Measurements from ENCODE around the gene RALBP1. TPM values are rescaled to one million over a fixed set of nuclear protein-coding genes. Genes with fewer than 3 reads are reported as not detected.

The RALBP1 gene
- total RNA-seq, 1 experiment from 2014 or later: 66.2 TPM

- ATAC-seq: no peak
- H3K27ac ChIP-seq (ENCODE audit: low read depth, low read length): no peak overlapping the region
These were observed 93.9 kb downstream of the RALBP1 start for GRCh38 chr18:9569178-9569577.

DNA sequence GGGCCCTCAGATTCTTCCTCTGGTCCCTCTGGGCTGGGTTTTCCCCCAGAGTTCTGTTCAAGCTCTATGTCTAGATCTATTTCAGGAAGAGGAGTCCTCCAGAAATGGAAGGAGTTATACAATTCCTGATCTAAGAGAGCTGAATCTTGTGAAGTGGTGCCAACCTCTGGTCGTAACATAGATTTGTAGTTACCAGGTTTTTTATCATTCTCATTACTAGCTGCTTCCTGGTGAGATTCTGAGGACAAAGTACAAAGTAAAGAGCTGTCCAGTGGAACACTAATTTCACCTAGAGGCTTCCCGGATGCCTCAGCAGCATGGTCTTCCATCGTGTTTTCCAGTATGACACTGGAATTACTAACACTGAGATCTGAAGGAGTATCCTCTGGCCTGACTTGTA lies 94.9 kb downstream of the RALBP1 start:
- H3K27me3 ChIP-seq (ENCODE audit: insufficient read depth, low read length): no peaks in the 10 kb centered on the region
- no TSS peak for BruUV-seq (replicated peaks)

More at GRCh38 chr18:9569178-9569577, 93.9 kb downstream of the RALBP1 start:
- Histone ChIP-seq H3K9me2 (ENCODE audit: insufficient read depth) (no peaks in the 10 kb centered on the region), H3K4me3 (replicated peaks in 1 of 2; ENCODE audit: low read depth in 1 of 2, low read length in 2 of 2) (no peak overlapping the region), H3K4me1 (ENCODE audit: control insufficient read depth in 1 of 2, insufficient read depth in 2 of 2, low read length in 2 of 2) (no peaks in the 10 kb centered on the region), H4K20me1 (ENCODE audit: insufficient read depth) (no peaks in the 10 kb centered on the region), H3K4me2 (ENCODE audit: low read length) (no peak overlapping the region), H3K79me2 (ENCODE audit: insufficient read depth, low read length) (no peaks in the 10 kb centered on the region), H2AFZ (ENCODE audit: low read depth, low read length, poor library complexity, severe bottlenecking) (no peak overlapping the region), H3K36me3 (ENCODE audit: control insufficient read depth in 1 of 2, insufficient read depth in 2 of 2, low read length in 2 of 2) (peaks cover 6 to 30% of the 10 kb centered on the region in 2 experiments; a peak in 3 of 4 replicates), H3K27me3 (ENCODE audit: insufficient read depth, low read length) (no peaks in the 10 kb centered on the region), H3K9ac (ENCODE audit: low read length) (no peak overlapping the region), H3K9me3 (ENCODE audit: control insufficient read depth in 1 of 2, insufficient read depth in 1 of 2, low read depth in 1 of 2, low read length in 2 of 2) (no peaks in the 10 kb centered on the region)
- CTCF ChIA-PET: no interaction called here
- TF ChIP-seq, protein P1, sequence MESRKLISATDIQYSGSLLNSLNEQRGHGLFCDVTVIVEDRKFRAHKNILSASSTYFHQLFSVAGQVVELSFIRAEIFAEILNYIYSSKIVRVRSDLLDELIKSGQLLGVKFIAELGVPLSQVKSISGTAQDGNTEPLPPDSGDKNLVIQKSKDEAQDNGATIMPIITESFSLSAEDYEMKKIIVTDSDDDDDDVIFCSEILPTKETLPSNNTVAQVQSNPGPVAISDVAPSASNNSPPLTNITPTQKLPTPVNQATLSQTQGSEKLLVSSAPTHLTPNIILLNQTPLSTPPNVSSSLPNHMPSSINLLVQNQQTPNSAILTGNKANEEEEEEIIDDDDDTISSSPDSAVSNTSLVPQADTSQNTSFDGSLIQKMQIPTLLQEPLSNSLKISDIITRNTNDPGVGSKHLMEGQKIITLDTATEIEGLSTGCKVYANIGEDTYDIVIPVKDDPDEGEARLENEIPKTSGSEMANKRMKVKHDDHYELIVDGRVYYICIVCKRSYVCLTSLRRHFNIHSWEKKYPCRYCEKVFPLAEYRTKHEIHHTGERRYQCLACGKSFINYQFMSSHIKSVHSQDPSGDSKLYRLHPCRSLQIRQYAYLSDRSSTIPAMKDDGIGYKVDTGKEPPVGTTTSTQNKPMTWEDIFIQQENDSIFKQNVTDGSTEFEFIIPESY (IDR thresholded peaks at IDR 0.05; ENCODE audit: extremely low read depth, insufficient replicate concordance, low read length): no peak
- TF ChIP-seq POLR2A (IDR thresholded peaks at IDR 0.05; ENCODE audit: borderline replicate concordance, extremely low read depth, insufficient read depth, insufficient read length) (no peak), EZH2 (IDR thresholded peaks at IDR 0.05) (no peak), FOSL1 (IDR thresholded peaks at IDR 0.05; ENCODE audit: low read depth) (no peak), ZNF274 (IDR thresholded peaks at IDR 0.05; ENCODE audit: low read depth, low read length) (no peak), ZFX (IDR thresholded peaks at IDR 0.05) (no peak), CEBPB (IDR thresholded peaks at IDR 0.05; ENCODE audit: low read depth) (no peak), SP1 (IDR thresholded peaks at IDR 0.05; ENCODE audit: low read depth) (no peak)
- TF ChIP-seq, protein P2, sequence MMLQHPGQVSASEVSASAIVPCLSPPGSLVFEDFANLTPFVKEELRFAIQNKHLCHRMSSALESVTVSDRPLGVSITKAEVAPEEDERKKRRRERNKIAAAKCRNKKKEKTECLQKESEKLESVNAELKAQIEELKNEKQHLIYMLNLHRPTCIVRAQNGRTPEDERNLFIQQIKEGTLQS (IDR thresholded peaks at IDR 0.05): no peak
- POLR2A ChIA-PET: interaction anchor here (1.0 kb wide), 1 partner anchor 121 kb away, joined by 3 read pairs; no protein-coding TSS in a partner anchor
- no TSS peak for BruUV-seq (replicated peaks)
- no peak for DNase-seq (ENCODE audit: low read depth, low spot score)
- intact Hi-C loops (cut with micrococcal nuclease): no loop called here
- RAD21 ChIA-PET (ENCODE audit: low non-redundant PET in 1 of 2, low total read pairs in 2 of 2, uncharacterized antibody in 2 of 2, unreplicated experiment in 2 of 2): no interaction called here

More for the DNA sequence above, 94.9 kb downstream of the RALBP1 start:
- intact Hi-C loops (cut with micrococcal nuclease): no loop called here
- no peaks in the 10 kb centered on the region for H3K4me1 ChIP-seq (ENCODE audit: control insufficient read depth in 1 of 2, insufficient read depth in 2 of 2, low read length in 2 of 2)
- CTCF ChIA-PET: no interaction called here
- ATAC-seq (no peak), DNase-seq (ENCODE audit: low read depth, low spot score) (no peak)
- H3K9ac ChIP-seq (ENCODE audit: low read length): no peak overlapping the region
- peaks cover 6 to 37% of the 10 kb centered on the region in 2 experiments; a peak in 3 of 4 replicates for H3K36me3 ChIP-seq (ENCODE audit: control insufficient read depth in 1 of 2, insufficient read depth in 2 of 2, low read length in 2 of 2)
- H3K9me2 ChIP-seq (ENCODE audit: insufficient read depth): no peaks in the 10 kb centered on the region
- no peaks in the 10 kb centered on the region for H3K9me3 ChIP-seq (ENCODE audit: control insufficient read depth in 1 of 2, insufficient read depth in 1 of 2, low read depth in 1 of 2, low read length in 2 of 2)
- no peak overlapping the region for H2AFZ ChIP-seq (ENCODE audit: low read depth, low read length, poor library complexity, severe bottlenecking)
- H3K4me3 ChIP-seq (replicated peaks in 1 of 2; ENCODE audit: low read depth in 1 of 2, low read length in 2 of 2): no peak overlapping the region
- TF ChIP-seq POLR2A (IDR thresholded peaks at IDR 0.05; ENCODE audit: borderline replicate concordance, extremely low read depth, insufficient read depth, insufficient read length) (no peak), CEBPB (IDR thresholded peaks at IDR 0.05; ENCODE audit: low read depth) (no peak)
- no peak overlapping the region for H3K4me2 ChIP-seq (ENCODE audit: low read length)
- H3K79me2 ChIP-seq (ENCODE audit: insufficient read depth, low read length): peaks cover 3% of the 10 kb centered on the region; the same call in 1 of the 2 replicates
- POLR2A ChIA-PET: no interaction called here
- no peak overlapping the region for H3K27ac ChIP-seq (ENCODE audit: low read depth, low read length)
- no peaks in the 10 kb centered on the region for H4K20me1 ChIP-seq (ENCODE audit: insufficient read depth)
- RAD21 ChIA-PET (ENCODE audit: low non-redundant PET in 1 of 2, low total read pairs in 2 of 2, uncharacterized antibody in 2 of 2, unreplicated experiment in 2 of 2): no interaction called here
